SK-N-MC (cell line): ENCODE data around the gene PRKRIP1.

Experiments used
- EZH2 ChIP-seq: fragments of 200-600 bp; sonication (generic); IDR thresholded peaks from one replicate; pipeline ENCODE4 v1.6.1; 2017; ENCODE audit warnings: antibody characterized with exemption
- POLR2AphosphoS5 ChIP-seq: IDR thresholded peaks from 2 replicates; pipeline ENCODE4 v1.6.1; 2012; ENCODE audit warnings: mild to moderate bottlenecking, low read depth, low read length, borderline replicate concordance

DNA sequence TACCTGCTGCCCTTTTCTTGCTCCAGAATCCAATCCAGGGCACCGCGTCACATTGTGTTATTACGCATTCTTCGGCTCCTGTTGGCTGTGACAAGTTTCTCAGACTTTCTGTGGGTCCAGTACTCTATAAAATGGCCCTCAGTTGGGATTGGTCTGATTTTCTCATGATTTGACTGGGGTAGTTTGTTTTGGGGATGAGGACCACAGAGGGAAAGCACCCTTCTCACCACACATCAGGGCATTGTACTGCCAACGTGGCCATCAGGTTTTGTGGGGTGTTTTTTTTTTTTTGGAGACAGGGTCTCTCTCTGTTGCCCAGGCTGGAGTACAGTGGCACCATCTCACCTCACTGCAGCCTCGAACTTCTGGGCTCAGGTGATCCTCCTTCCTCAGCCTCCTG, 20.2 kb downstream of the PRKRIP1 start:
- no peak for TF ChIP-seq EZH2
- TF ChIP-seq POLR2AphosphoS5: no peak
